Subcutaneous abdominal adipose tissue (tissue), 5 donors: ENCODE results near the gene CMIP.

Source experiments
- H3K27ac ChIP-seq: one replicate; pipeline ENCODE4 v1.7.0; 2013; ENCODE audit warnings: low read depth, mild to moderate bottlenecking, inconsistent platforms, low read length, moderate library complexity
- H3K27me3 ChIP-seq, 5 donors: one replicate each; pipeline ENCODE4 v1.7.0; 2013; ENCODE audit warnings: low read length in 5 of 5, inconsistent platforms in 1 of 5; ENCODE audit not compliant: control insufficient read depth in 5 of 5, insufficient read depth in 4 of 5
- H3K36me3 ChIP-seq, 5 donors: one replicate each; pipeline ENCODE4 v1.7.0; 2013; ENCODE audit warnings: low read length in 5 of 5; ENCODE audit not compliant: control insufficient read depth in 5 of 5, insufficient read depth in 5 of 5
- H3K4me1 ChIP-seq, 5 donors: one replicate each; pipeline ENCODE4 v1.7.0; 2013; ENCODE audit warnings: low read length in 5 of 5, mild to moderate bottlenecking in 3 of 5, moderate library complexity in 1 of 5; ENCODE audit not compliant: control insufficient read depth in 5 of 5, insufficient read depth in 5 of 5
- H3K4me3 ChIP-seq, 5 donors: one replicate each; pipeline ENCODE4 v1.7.0; 2013; ENCODE audit warnings: low read length in 5 of 5, low read depth in 1 of 5
- H3K9ac ChIP-seq, 5 donors: one replicate each; pipeline ENCODE4 v1.7.0; 2013; ENCODE audit warnings: low read length in 5 of 5, mild to moderate bottlenecking in 4 of 5, moderate library complexity in 3 of 5
- H3K9me3 ChIP-seq, 5 donors: one replicate each; pipeline ENCODE4 v1.7.0; 2013; ENCODE audit warnings: low read length in 5 of 5; ENCODE audit not compliant: control insufficient read depth in 5 of 5
- donor health status: healthy.
- donor health status: healthy.
- donor health status: healthy.
- donor health status: healthy.
- donor health status: healthy.

Gene CMIP

DNA sequence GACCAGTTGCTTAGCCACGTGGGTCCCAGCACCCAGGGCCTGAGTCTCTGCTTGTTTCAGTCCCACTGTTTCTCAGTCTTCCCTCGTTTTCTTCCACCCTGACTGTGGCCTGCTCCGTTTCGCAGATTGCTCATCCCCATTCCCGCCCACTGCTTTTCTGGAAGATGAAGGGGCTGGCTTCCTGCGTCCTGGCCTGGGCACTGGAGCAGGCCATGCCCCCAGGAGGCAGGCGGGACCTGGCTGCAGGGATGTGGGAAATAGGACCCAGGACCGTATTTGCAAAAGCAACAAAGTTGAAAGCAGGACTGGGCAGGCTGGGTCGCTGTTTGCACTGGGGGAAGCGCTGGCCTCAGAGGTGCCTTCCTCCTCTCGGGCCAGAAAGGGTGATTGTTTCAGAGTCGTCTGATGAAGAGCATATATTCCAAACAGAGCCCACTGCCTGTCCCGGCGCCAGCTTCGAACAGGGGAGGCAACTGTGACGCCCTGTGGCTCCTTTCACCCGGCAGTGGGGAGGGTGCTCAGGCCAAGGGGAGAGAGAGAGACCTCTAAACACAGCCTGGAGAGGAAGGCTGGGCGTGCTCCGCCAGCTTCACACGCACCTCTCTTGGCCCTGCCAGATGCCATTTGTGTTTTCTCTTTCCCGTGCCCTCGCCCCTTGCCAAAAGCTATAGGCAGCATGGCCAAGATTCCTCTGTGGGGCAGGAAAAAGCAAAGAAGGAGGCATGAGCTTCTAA lies 108.6 kb downstream of the CMIP start:
- no peak overlapping the region for H3K4me3 ChIP-seq
- H3K4me1 ChIP-seq: peaks cover 5 to 78% (median 43%) of the 10 kb centered on the region in 5 donors
- H3K9ac ChIP-seq: peak overlapping the region in 2 of 5 donors; percentile 4 to 63
- peaks cover 0 to 2% (median 0%) of the 10 kb centered on the region in 5 donors for H3K36me3 ChIP-seq
- peak overlapping the region; percentile 76 for H3K27ac ChIP-seq
- no peaks in the 10 kb centered on the region for H3K27me3 ChIP-seq
- no peaks in the 10 kb centered on the region for H3K9me3 ChIP-seq

GRCh38 chr16:81553814-81554675 lies 109.4 kb downstream of the CMIP start:
- Histone ChIP-seq H3K27ac (peak overlapping the region; percentile 76), H3K9me3 (no peaks in the 10 kb centered on the region), H3K4me3 (no peak overlapping the region), H3K27me3 (no peaks in the 10 kb centered on the region), H3K4me1 (peaks cover 11 to 79% (median 42%) of the 10 kb centered on the region in 5 donors), H3K36me3 (peaks cover 0 to 2% (median 0%) of the 10 kb centered on the region in 5 donors), H3K9ac (peak overlapping the region in 1 of 5 donors; percentile 4)

DNA sequence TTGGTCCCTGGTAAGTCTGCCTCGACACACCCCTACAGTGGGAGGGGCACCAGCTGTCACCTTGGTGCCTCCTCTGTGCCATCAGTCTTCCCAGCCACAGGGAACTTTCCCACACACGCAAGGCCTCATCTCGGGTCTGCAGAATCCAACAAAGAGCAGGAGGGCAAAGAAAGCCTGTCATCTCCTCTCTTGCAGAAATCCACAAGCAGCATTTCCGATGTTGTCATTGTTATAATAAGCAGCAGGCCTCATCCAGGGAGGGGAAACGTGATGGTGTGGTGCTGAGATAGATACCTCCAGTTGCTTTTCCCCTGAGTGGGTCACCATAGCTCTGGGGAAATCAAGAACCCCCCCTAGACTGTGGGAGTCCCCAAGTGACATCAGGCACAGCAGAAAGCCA lies 110.4 kb downstream of the CMIP start:
- H3K36me3 ChIP-seq: peaks cover 0 to 2% (median 0%) of the 10 kb centered on the region in 5 donors
- no peaks in the 10 kb centered on the region for H3K27me3 ChIP-seq
- H3K27ac ChIP-seq: peak overlapping the region; percentile 60
- H3K4me3 ChIP-seq: no peak overlapping the region
- peaks cover 11 to 77% (median 32%) of the 10 kb centered on the region in 5 donors for H3K4me1 ChIP-seq
- no peaks in the 10 kb centered on the region for H3K9me3 ChIP-seq
- H3K9ac ChIP-seq: peak overlapping the region in 2 of 5 donors; percentile 12 to 16

GRCh38 chr16:81555660-81556059 lies 111.1 kb downstream of the CMIP start:
- Histone ChIP-seq H3K9ac (no peak overlapping the region), H3K4me3 (no peak overlapping the region), H3K4me1 (peaks cover 11 to 70% (median 32%) of the 10 kb centered on the region in 5 donors), H3K36me3 (peaks cover 0 to 2% (median 0%) of the 10 kb centered on the region in 5 donors), H3K9me3 (no peaks in the 10 kb centered on the region), H3K27me3 (no peaks in the 10 kb centered on the region), H3K27ac (peak overlapping the region; percentile 60)

GRCh38 chr16:81556715-81557284 lies 112.2 kb downstream of the CMIP start:
- Histone ChIP-seq H3K9ac (no peak overlapping the region), H3K27me3 (no peaks in the 10 kb centered on the region), H3K4me1 (peaks cover 11 to 60% (median 30%) of the 10 kb centered on the region in 5 donors), H3K9me3 (no peaks in the 10 kb centered on the region), H3K36me3 (peaks cover 0 to 2% (median 0%) of the 10 kb centered on the region in 5 donors), H3K27ac (no peak overlapping the region), H3K4me3 (no peak overlapping the region)

DNA sequence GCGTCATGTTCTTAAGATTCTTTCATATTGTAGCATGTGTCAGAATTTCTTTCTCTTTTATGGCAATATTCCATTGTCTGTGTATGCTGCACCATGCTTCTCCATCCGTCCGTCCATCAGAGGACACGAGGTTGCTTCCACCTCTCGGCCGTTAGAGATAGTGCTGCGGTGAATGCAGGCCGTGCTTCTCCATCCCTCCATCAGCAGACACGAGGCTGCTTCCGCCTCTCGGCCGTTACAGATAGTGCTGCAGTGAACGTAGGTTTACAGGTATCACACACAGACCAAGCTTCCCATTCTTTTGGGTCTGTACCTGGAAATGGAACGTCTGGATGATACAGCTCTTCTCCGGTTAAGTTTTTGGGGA lies 113.5 kb downstream of the CMIP start:
- Histone ChIP-seq H3K9ac (no peak overlapping the region), H3K27ac (no peak overlapping the region), H3K27me3 (no peaks in the 10 kb centered on the region), H3K4me1 (peaks cover 5 to 58% (median 29%) of the 10 kb centered on the region in 5 donors), H3K4me3 (no peak overlapping the region), H3K36me3 (peaks cover 0 to 2% (median 0%) of the 10 kb centered on the region in 5 donors), H3K9me3 (no peaks in the 10 kb centered on the region)

GRCh38 chr16:81558444-81559175 lies 114.0 kb downstream of the CMIP start:
- Histone ChIP-seq H3K27me3 (no peaks in the 10 kb centered on the region), H3K4me1 (peaks cover 2 to 52% (median 24%) of the 10 kb centered on the region in 5 donors), H3K4me3 (no peak overlapping the region), H3K9ac (peak overlapping the region in 1 of 5 donors; percentile 14), H3K27ac (no peak overlapping the region), H3K9me3 (no peaks in the 10 kb centered on the region), H3K36me3 (peaks cover 0 to 2% (median 0%) of the 10 kb centered on the region in 5 donors)

- H3K9ac ChIP-seq: no peak overlapping the region
- H3K27me3 ChIP-seq: no peaks in the 10 kb centered on the region
- no peak overlapping the region for H3K27ac ChIP-seq
- H3K4me3 ChIP-seq: no peak overlapping the region
- H3K9me3 ChIP-seq: no peaks in the 10 kb centered on the region
- H3K4me1 ChIP-seq: peaks cover 5 to 45% (median 20%) of the 10 kb centered on the region in 5 donors
- no peaks in the 10 kb centered on the region for H3K36me3 ChIP-seq
Observed at GRCh38 chr16:81560979-81561657, 116.5 kb downstream of the CMIP start.

DNA sequence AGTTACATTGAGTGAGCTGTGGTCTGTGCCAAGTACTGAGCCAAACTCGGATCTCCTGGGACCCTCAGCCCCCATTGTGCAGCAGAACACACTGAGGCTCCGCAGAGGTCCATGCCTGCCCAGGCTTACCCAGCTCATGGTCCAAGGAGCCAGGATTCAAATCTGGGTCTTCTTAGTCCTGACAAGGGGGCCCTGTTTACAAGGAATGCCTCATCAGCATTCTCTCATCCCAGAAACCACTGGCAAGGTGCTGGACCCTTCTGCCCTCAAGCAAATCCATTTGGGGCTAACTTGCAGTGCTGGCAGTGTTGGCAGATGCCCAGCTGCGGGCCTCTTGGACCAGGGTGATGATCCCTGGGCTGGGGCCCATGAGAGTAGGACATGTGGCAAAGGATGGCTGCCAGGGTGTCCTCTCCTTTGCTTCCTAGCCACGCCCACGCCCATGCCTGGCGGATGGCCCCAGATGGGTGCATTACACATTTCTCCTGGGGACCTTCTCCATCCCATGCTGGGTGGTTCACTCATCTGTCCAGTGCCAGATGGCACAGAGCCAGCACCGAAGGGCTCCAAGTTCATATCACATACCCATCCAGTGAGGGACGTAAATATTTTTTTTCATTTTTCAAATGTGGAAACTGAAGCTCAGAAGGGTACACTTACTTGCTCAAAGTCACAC lies 117.7 kb downstream of the CMIP start:
- Histone ChIP-seq H3K27ac (no peak overlapping the region), H3K9ac (no peak overlapping the region), H3K4me3 (no peak overlapping the region), H3K36me3 (no peaks in the 10 kb centered on the region), H3K9me3 (no peaks in the 10 kb centered on the region), H3K4me1 (peaks cover 3 to 38% (median 20%) of the 10 kb centered on the region in 5 donors), H3K27me3 (no peaks in the 10 kb centered on the region)
